K562 (cell line): Measurements from ENCODE around the gene ARFIP2. TPM values are rescaled to one million over a fixed set of nuclear protein-coding genes. Genes with fewer than 3 reads are reported as not detected.

Experiments used
- ATAC-seq: fragments of 200-7000 bp; cut with Tn5 transposase; 3 replicates; pipeline ENCODE4 v1.9.1; 2020; ENCODE audit warnings: moderate library complexity
- BruUV-seq: library from RNA; stranded (reverse); fragments of 400-500 nt; replicated peaks from 2 replicates; lab custom pipeline; 2021; lab: Mats Ljungman, UMichigan
- CTCF ChIA-PET: fragments of 300-600 bp; formaldehyde crosslinking; extraction: SDS; loops from one replicate; lab custom pipeline; 2021; ENCODE audit warnings: low intra/inter-chr PET ratio; lab: Yijun Ruan, JAX
- POLR2A ChIA-PET: fragments of 300-600, 350-650 bp; sonication (Branson Sonifier 250); formaldehyde crosslinking; extraction: SDS; loops from one replicate; lab custom pipeline; 2021; ENCODE audit warnings: antibody characterized with exemption, inconsistent platforms; lab: Yijun Ruan, JAX
- DNase-seq, 4 experiments: peaks; one replicate each; pipeline versions ENCODE4 v3.0.0 to v3.0.0-alpha.2; 2011 to 2018; ENCODE audit warnings: low spot score in 3 of 4, mixed read lengths in 3 of 4; ENCODE audit errors: extremely low read depth in 1 of 4
- FAIRE-seq: peaks from 2 replicates; lab custom pipeline; 2011; peaks lifted over from hg19 to GRCh38; lab: Jason Lieb, UNC
- H2AFZ ChIP-seq: 2 replicates; pipeline ENCODE4 v1.6.0; 2011; ENCODE audit warnings: low read depth, low read length, control low read depth, inconsistent platforms
- H3K27ac ChIP-seq: fragments of 200-600 bp; 3 replicates; pipeline ENCODE4 v1.8.0; 2011; ENCODE audit warnings: low read depth, mild to moderate bottlenecking, control low read depth, inconsistent platforms, low read length, moderate library complexity, mixed read lengths; ENCODE audit errors: extremely low read depth
- H3K27me3 ChIP-seq, 2 experiments: fragments of 300-600 bp in 1 of 2; 2 replicates in 1 of 2; 3 replicates in 1 of 2; pipeline versions ENCODE4 v1.6.0 to v1.8.0; 2011; ENCODE audit warnings: inconsistent platforms in 2 of 2, low read length in 2 of 2, mild to moderate bottlenecking in 1 of 2, mixed read lengths in 1 of 2, moderate library complexity in 1 of 2; ENCODE audit not compliant: control insufficient read depth in 2 of 2, insufficient read depth in 2 of 2
- H3K36me3 ChIP-seq: fragments of 300-600 bp; 3 replicates; pipeline ENCODE4 v1.8.0; 2011; ENCODE audit warnings: mild to moderate bottlenecking, low read length, inconsistent platforms; ENCODE audit not compliant: control insufficient read depth, insufficient read depth
- H3K4me1 ChIP-seq, 2 experiments: fragments of 200-600 bp in 1 of 2; replicated peaks in 1 of 2; 2 replicates in 1 of 2; 3 replicates in 1 of 2; pipeline versions ENCODE4 v1.5.1 to v1.8.0; 2011; ENCODE audit warnings: inconsistent platforms in 2 of 2, low read length in 2 of 2, mild to moderate bottlenecking in 1 of 2, mixed read lengths in 1 of 2, moderate library complexity in 1 of 2; ENCODE audit not compliant: control insufficient read depth in 2 of 2, insufficient read depth in 2 of 2
- H3K4me2 ChIP-seq: 2 replicates; pipeline ENCODE4 v1.6.1; 2011; ENCODE audit warnings: low read length, control low read depth, inconsistent platforms, mixed read lengths; ENCODE audit not compliant: insufficient read depth
- H3K4me3 ChIP-seq: fragments of 200-600 bp; sonication (generic), shearing (Covaris generic); 2 replicates; pipeline ENCODE4 v1.5.1; 2016; ENCODE audit warnings: control low read depth, inconsistent platforms
- H3K79me2 ChIP-seq: fragments of 200-600 bp; 3 replicates; pipeline ENCODE4 v1.8.0; 2011; ENCODE audit warnings: low read length, inconsistent platforms; ENCODE audit not compliant: control insufficient read depth, insufficient read depth
- H3K9ac ChIP-seq, 2 experiments: 2 replicates each; pipeline versions ENCODE4 v1.6.0 to v1.6.1; 2011; ENCODE audit warnings: low read depth in 2 of 2, low read length in 2 of 2, control low read depth in 1 of 2, inconsistent platforms in 1 of 2, mild to moderate bottlenecking in 1 of 2, mixed read lengths in 1 of 2; ENCODE audit not compliant: insufficient read depth in 1 of 2
- H3K9me1 ChIP-seq: one replicate; pipeline ENCODE4 v1.6.0; 2011; ENCODE audit warnings: inconsistent platforms, mild to moderate bottlenecking, low read length, moderate library complexity; ENCODE audit not compliant: control insufficient read depth, insufficient read depth
- H3K9me3 ChIP-seq: replicated peaks from 2 replicates; pipeline ENCODE4 v1.5.1; 2011; ENCODE audit warnings: low read depth, low read length, inconsistent platforms; ENCODE audit not compliant: control insufficient read depth, insufficient read depth
- H4K20me1 ChIP-seq: replicated peaks from 2 replicates; pipeline ENCODE4 v1.6.1; 2011; ENCODE audit warnings: low read length, inconsistent platforms, mixed read lengths; ENCODE audit not compliant: control insufficient read depth, insufficient read depth
- CTCFL ChIP-seq: IDR thresholded peaks from 2 replicates; pipeline ENCODE4 v1.6.1; 2011; ENCODE audit warnings: borderline replicate concordance, low read depth, mild to moderate bottlenecking, moderate library complexity, low read length; ENCODE audit not compliant: insufficient read depth, poor library complexity, severe bottlenecking
- HBP1 ChIP-seq: fragments of 450-650 bp; formaldehyde crosslinking; IDR thresholded peaks from 2 replicates; pipeline ENCODE4 v1.4.0; 2022; ENCODE audit warnings: missing genetic modification characterization
- HDAC2 ChIP-seq: fragments of 450-650 bp; IDR thresholded peaks from 2 replicates; pipeline ENCODE4 v1.6.1; 2016; ENCODE audit warnings: mild to moderate bottlenecking
- HOMEZ ChIP-seq: fragments of 250-450 bp; sonication (Bioruptor Pico); IDR thresholded peaks from 2 replicates; pipeline ENCODE4 v1.4.0; 2020; ENCODE audit warnings: mild to moderate bottlenecking, moderate library complexity
- KAT8 ChIP-seq: fragments of 450-650 bp; IDR thresholded peaks from 2 replicates; pipeline ENCODE4 v1.6.1; 2016; ENCODE audit warnings: low read depth, mild to moderate bottlenecking
- NR2C2 ChIP-seq, 2 experiments: fragments of 200-800 bp in 1 of 2; sonication (Bioruptor generic) in 1 of 2; sonication (generic) in 1 of 2; formaldehyde crosslinking in 1 of 2; IDR thresholded peaks; 2 replicates each; pipeline versions ENCODE4 v1.6.1 to v1.8.0; 2016 to 2022; ENCODE audit warnings: mild to moderate bottlenecking in 1 of 2, missing compliant biosample characterization in 1 of 2, missing genetic modification characterization in 1 of 2, missing genetic modification reagents in 1 of 2
- PHB ChIP-seq: fragments of 250-450 bp; sonication (Bioruptor Pico); IDR thresholded peaks from 2 replicates; pipeline ENCODE4 v1.5.0; 2021
- SFPQ ChIP-seq: fragments of 200-400 bp; formaldehyde crosslinking; IDR thresholded peaks from 2 replicates; pipeline ENCODE4 v1.6.1; 2017; ENCODE audit warnings: mild to moderate bottlenecking, low read depth, low read length, moderate library complexity
- SLC30A9 ChIP-seq: fragments of 250-450 bp; sonication (Bioruptor Pico); IDR thresholded peaks from 2 replicates; pipeline ENCODE4 v1.8.0; 2022; ENCODE audit warnings: mild to moderate bottlenecking, moderate library complexity
- ZNF143 ChIP-seq: sonication (generic); formaldehyde crosslinking; IDR thresholded peaks from 2 replicates; pipeline ENCODE4 v1.9.0; 2022; ENCODE audit warnings: mild to moderate bottlenecking, missing genetic modification reagents
- ZNF232 ChIP-seq: sonication (generic); formaldehyde crosslinking; IDR thresholded peaks from 2 replicates; pipeline ENCODE4 v1.8.0; 2022; ENCODE audit warnings: mild to moderate bottlenecking, missing genetic modification reagents
- ZSCAN32 ChIP-seq: fragments of 450-650 bp; formaldehyde crosslinking; IDR thresholded peaks from 2 replicates; pipeline ENCODE4 v1.4.0; 2020; ENCODE audit warnings: mild to moderate bottlenecking, moderate library complexity
- WGBS: fragments of 100-300 bp; shearing (Covaris generic); methylation state at CpG from one replicate; pipeline ENCODE4 v1.1.6; 2016; ENCODE audit warnings: low coverage, mixed read lengths; ENCODE audit not compliant: insufficient coverage; ENCODE audit errors: missing lambda C conversion rate; 5-methylcytosine and 5-hydroxymethylcytosine counted together
- in situ Hi-C: fragments of 300-500 bp; cut with MboI; formaldehyde crosslinking; loops from 4 replicates; pipeline ENCODE4 v1.15.0; 2018; ENCODE audit warnings: inconsistent platforms, mixed read lengths
- intact Hi-C: fragments of 100-400 bp; cut with micrococcal nuclease; formaldehyde crosslinking; loops from 2 replicates; pipeline ENCODE4 v1.14.2; 2022
- polyA plus RNA-seq, 8 experiments: library from polyadenylated mRNA; depleted of rRNA in 4 of 8; stranded (reverse) in 5 of 8; unstranded in 3 of 8; fragments of >200 nt; fragmentation: Nextera tagmentation in 2 of 8; fragmentation: Illumina TruSeq in 1 of 8; extraction: Ambion mirVana in 2 of 8; extraction: Trizol in 1 of 8; gene quantifications; 2 replicates each; pipeline versions ENCODE4 v1.2.1 to v1.2.3, GENCODE V29; 2011 to 2014; ENCODE audit warnings: inconsistent platforms in 1 of 8, missing spikeins in 1 of 8
- total RNA-seq, 7 experiments: library from RNA; depleted of rRNA in 6 of 7; stranded (reverse); fragments of >200 nt in 6 of 7; fragmentation: Illumina TruSeq in 2 of 7; extraction: Trizol in 2 of 7; gene quantifications; 2 replicates each; pipeline versions ENCODE4 v1.2.1 to v1.2.3, GENCODE V29; 2011 to 2021; ENCODE audit warnings: low replicate concordance in 1 of 7

Gene ARFIP2
- total and polyA plus RNA-seq, 9 of the 15 experiments (the other 6 are each of a cell fraction or from before 2014, with no cell fraction given) = 11.8 to 74.1 (median 41.0) TPM

- H3K27me3 ChIP-seq = peaks cover 12 to 34% of the 10 kb centered on the region in 2 experiments; a peak in 3 of 5 replicates
- no peaks in the 10 kb centered on the region for H3K79me2 ChIP-seq
- ChIA-PET CTCF (no interaction called here), POLR2A (interaction anchor here (0.6 to 1.7 kb wide), 3 partner anchors 8 to 169 kb away, joined by 3 to 5 read pairs (median 3); partner anchors contain the start of genes APBB1, ILK and RRP8)
- H3K27ac ChIP-seq = no peak overlapping the region
- no peaks in the 10 kb centered on the region for H4K20me1 ChIP-seq
- BruUV-seq = no TSS peak
- no peak for TF ChIP-seq HDAC2
- no peak for TF ChIP-seq KAT8
- TF ChIP-seq ZSCAN32 (CRISPR knock-in tag) = no peak
- no peak for TF ChIP-seq HBP1
- TF ChIP-seq HOMEZ (CRISPR knock-in tag) = no peak
- TF ChIP-seq PHB (CRISPR knock-in tag) = no peak
- no peak for TF ChIP-seq CTCFL
- no peak for TF ChIP-seq ZNF143 (CRISPR knock-in tag)
- no peak for TF ChIP-seq SFPQ
- no peak for TF ChIP-seq ZNF232
- TF ChIP-seq NR2C2 (CRISPR knock-in tag; IDR thresholded peaks at IDR 0.05) = no peak
- no peak for TF ChIP-seq NR2C2 (tag; IDR thresholded peaks at IDR 0.05)
- TF ChIP-seq SLC30A9 (CRISPR knock-in tag) = no peak
- no peaks in the 10 kb centered on the region for H3K9me1 ChIP-seq
- no peak overlapping the region for H3K9ac ChIP-seq
- no peaks in the 10 kb centered on the region for H3K36me3 ChIP-seq
- intact Hi-C loops = no loop called here
- no peak overlapping the region for H3K4me3 ChIP-seq
- no peak overlapping the region for H3K4me2 ChIP-seq
- ATAC-seq (no peak), FAIRE-seq (no peak), DNase-seq (no peak)
- no peaks in the 10 kb centered on the region for H3K9me3 ChIP-seq
- WGBS = 1% methylated on average over 5 of the region's 5 CpGs
- in situ Hi-C loops = no loop called here
- H3K4me1 ChIP-seq = peaks cover 0 to 3% of the 10 kb centered on the region in 2 experiments; a peak in 3 of 5 replicates
- no peak overlapping the region for H2AFZ ChIP-seq
Measured at GRCh38 chr11:6433998-6434660, 47.0 kb downstream of the ARFIP2 start.
